Measurements from ENCODE around the gene SSB.

Gene SSB

DNA sequence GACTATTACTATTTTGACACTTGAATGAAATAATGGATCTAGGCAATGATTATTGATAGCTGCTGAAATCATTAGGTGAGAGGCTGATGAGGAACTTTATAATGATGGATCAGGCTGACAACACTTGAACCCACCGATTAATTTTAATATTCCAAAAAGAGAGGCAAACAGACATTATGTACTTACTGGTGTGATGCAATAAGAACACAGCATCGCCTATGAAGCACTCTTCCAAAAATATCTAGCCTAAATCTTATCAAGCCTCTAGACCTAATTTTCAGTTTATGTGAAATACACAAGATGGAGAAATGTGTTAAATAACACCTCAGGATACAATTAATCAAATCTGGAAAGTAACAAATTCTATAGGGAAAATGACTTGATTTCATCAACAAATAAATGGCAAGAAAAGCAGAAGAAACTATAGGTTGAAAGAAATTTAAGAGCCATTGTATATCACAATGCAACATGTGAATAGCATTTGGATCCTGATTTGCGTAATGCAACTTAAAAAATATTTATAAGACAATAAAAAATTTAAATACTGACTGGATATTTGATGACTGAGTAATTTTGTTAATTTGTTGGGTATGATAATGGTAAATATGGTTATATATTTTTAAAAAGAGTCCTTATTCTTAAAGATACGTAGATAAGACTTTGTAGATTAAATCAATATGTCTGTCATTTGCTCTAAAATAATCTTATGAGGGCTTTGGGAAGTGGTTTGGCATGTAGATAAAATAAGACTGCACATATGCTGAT is 17.2 kb upstream of the SSB start:
- DNase-seq (ENCODE audit: low read depth, low spot score): no peak
- TF ChIP-seq CTCF (IDR thresholded peaks at IDR 0.05; ENCODE audit: low read depth, low read length): no peak
- no peak overlapping the region for H3K4me3 ChIP-seq (ENCODE audit: low read depth, low read length)
- in situ Hi-C loops (cut with HindIII; ENCODE audit: low sequenced_read_pairs): no loop called here

- no peak for DNase-seq (ENCODE audit: low read depth, low spot score)
- in situ Hi-C loops (cut with HindIII; ENCODE audit: low sequenced_read_pairs): no loop called here
- no peak for TF ChIP-seq CTCF (IDR thresholded peaks at IDR 0.05; ENCODE audit: low read depth, low read length)
- no peak overlapping the region for H3K4me3 ChIP-seq (ENCODE audit: low read depth, low read length)
Measured at GRCh38 chr2:169782513-169782912, 16.2 kb upstream of the SSB start.

DNA sequence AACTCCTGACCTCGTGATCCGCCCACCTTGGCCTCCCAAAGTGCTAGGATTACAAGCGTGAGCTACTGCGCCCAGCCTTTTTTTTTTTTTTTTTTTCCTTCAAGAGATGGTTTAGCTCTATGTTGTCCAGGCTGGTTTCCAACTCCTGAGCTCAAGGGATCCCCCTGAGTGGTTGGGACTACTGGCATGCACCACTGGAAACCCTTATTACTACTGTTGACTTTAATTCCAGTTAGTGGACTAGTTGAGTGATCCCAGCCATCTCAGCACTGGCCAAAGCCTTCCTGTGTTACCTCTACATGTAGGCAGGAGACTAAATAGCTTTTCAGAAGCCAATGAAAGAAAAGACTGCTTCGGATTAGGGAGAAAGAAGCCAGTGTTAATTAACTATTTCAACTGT is 8.1 kb upstream of the SSB start:
- no peak for TF ChIP-seq CTCF (IDR thresholded peaks at IDR 0.05; ENCODE audit: low read depth, low read length)
- DNase-seq (ENCODE audit: low read depth, low spot score): no peak
- in situ Hi-C loops (cut with HindIII; ENCODE audit: low sequenced_read_pairs): no loop called here
- H3K4me3 ChIP-seq (ENCODE audit: low read depth, low read length): no peak overlapping the region

GRCh38 chr2:169795181-169795580 is 3.5 kb upstream of the SSB start:
- H3K4me3 ChIP-seq (ENCODE audit: low read depth, low read length): no peak overlapping the region
- TF ChIP-seq CTCF (IDR thresholded peaks at IDR 0.05; ENCODE audit: low read depth, low read length): no peak
- no peak for DNase-seq (ENCODE audit: low read depth, low spot score)
- in situ Hi-C loops (cut with HindIII; ENCODE audit: low sequenced_read_pairs): no loop called here

- DNase-seq (ENCODE audit: low read depth, low spot score): no peak
- H3K4me3 ChIP-seq (ENCODE audit: low read depth, low read length): no peak overlapping the region
- in situ Hi-C loops (cut with HindIII; ENCODE audit: low sequenced_read_pairs): no loop called here
- TF ChIP-seq CTCF (IDR thresholded peaks at IDR 0.05; ENCODE audit: low read depth, low read length): no peak
Measured at GRCh38 chr2:169796441-169796840, 2.2 kb upstream of the SSB start.

- no peak for DNase-seq (ENCODE audit: low read depth, low spot score)
- no peak for TF ChIP-seq CTCF (IDR thresholded peaks at IDR 0.05; ENCODE audit: low read depth, low read length)
- in situ Hi-C loops (cut with HindIII; ENCODE audit: low sequenced_read_pairs): no loop called here
- no peak overlapping the region for H3K4me3 ChIP-seq (ENCODE audit: low read depth, low read length)
Measured at GRCh38 chr2:169797601-169798000, 1.1 kb upstream of the SSB start.

Measured in astrocyte of the spinal cord (primary cell).